ENCODE measurements around the gene SETBP1.

The SETBP1 gene

DNA sequence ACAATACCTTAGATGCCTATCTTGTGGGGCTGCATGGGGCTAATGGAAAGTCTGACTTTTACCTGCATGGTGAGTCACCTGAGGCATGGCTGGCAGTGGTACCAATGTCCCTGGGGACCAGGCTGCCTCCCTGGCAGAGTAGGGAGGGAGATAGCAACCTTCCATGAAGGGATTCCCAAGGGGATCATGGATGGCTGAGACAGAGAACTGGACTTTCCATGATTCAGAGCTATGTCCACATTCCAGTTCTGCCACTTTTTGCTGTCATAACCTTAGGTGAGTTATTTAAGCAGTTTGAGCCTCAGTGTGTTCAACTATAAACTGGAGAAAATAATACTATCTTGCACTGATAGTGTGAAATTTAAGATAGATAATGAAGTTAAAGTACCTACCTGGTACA, 178.6 kb downstream of the SETBP1 start:
- in situ Hi-C loops (cut with MboI; ENCODE audit: low sequenced_read_pairs) = no loop called here

DNA sequence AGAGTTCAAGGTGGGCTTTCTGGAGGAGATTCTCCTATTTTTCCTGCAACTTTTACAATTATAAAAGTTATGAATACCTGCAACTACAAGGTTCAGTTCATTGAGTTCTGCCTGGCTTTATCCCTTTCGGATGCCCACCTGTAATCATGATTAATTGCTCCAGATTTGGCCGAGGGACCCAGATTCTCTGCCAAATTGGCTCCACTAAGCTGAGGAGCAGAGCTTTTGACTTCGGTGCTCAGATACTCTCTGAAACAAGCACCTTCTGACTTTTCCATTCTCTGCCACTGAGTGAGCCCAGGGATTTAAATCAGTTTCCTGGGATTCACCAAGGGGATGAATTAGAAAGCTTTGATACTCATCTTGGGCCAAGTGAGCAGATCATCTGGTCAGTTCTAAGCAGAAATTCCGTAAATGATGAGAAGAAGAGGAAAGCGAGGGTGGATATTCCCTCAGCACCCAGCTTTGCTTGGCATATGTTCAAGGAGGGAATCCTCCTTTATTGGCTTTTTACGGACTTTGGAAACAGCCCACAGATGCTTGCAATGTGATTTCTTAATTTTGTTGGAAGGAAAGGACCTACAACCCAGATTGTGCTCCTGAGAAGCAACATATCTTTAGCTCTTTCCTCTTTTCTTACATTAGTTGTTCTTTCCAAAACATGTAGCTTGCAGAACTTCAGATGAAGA, 179.2 kb downstream of the SETBP1 start:
- in situ Hi-C loops (cut with MboI; ENCODE audit: low sequenced_read_pairs) = no loop called here

DNA sequence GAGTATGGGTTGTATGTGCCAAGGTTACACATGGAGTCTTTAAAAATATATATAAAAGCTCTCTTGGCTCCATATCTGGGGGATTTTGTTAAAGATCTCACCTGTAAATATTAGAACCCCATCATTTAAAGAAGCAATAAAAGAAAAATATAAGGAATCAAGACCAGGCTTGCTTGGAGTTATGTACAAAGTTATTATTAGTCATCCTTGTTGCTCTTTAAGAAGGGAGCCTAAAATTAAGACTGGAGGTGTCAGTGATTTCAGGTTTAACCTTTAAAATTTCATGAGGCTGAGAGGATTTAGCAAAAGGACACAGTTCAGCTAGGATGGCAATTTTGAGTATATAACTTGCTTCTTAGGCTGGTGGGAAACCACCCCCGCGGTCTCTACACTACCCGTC, 181.4 kb downstream of the SETBP1 start:
- in situ Hi-C loops (cut with MboI; ENCODE audit: low sequenced_read_pairs) = no loop called here

DNA sequence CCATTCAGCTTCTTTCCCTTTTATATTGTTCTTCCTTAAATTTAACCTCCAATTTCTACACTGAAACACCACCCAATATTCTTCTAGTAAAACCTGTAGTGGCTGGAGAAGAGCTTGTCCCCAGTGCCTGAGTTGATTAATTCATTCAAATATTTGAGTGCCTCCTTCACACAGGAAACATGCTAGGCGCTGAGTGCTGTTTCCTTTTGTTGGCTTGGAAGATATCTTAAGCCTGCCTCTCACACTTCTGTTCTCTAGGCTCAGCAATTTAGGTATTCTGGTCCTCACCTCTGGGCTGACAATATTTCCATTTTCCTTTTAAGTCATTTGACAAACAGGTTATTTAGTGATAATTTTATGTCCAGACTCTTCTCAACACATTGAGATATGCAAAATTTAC, 185.4 kb downstream of the SETBP1 start:
- in situ Hi-C loops (cut with MboI; ENCODE audit: low sequenced_read_pairs) = no loop called here

DNA sequence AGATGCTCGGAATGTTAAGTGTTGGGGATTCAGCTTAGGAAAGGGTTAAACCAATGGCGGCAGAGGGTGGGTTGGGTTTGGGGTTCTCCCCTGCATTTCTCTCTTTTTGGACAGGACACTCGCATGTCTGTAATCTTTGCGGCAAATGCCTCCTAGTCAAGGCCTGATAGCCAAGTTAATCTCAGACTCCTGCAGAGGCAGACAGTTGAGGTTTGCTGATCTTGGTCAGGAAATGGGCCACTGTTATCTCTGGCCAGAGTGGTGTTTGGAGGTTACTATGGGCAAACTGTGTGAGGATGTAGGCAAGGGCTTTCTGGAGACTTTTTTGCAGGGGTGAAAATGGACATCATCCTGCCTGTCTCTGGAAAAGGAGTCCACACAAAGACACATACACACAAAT, 188.8 kb downstream of the SETBP1 start:
- in situ Hi-C loops (cut with MboI; ENCODE audit: low sequenced_read_pairs) = no loop called here

DNA sequence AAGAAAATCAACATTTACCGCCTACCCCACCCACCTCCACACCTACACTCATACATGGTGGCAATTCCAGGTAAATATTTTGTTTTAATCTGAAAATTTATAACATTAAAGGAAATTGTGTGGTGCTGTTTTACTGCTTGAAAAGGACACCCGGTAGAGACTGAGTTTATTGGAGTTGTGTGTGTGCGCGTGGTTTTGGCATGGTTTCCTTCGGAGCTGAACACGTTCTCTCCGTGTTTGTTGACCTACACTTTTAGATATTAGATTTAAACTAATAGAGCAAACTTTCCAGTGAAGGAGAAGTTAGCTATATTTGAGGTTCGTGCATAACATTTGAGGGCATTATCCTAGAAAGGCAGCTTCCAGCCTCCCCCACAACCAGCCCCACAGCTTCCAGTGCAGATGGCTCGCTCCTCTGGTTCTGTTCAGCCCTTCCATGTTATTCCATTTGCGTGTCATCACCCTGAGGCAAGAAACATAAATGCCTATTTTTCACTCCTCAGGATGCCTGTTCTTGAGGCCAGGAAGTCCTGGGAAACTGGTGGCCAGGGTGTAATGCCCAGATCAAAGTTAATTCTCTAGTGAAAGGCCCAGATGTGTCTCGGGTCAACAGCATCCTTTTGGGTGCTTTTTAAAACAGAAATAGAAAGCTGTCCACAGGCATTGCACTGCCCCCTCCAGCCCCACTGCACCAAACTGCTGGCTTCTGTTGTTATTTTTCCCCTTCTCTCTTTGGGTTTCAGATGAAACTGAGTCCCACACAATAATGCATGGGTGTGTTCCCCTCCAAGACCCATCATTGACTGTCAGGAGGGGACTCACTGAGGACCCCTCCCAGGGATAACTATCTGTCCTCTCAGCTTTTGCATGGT, 190.2 kb downstream of the SETBP1 start:
- in situ Hi-C loops (cut with MboI; ENCODE audit: low sequenced_read_pairs) = no loop called here

DNA sequence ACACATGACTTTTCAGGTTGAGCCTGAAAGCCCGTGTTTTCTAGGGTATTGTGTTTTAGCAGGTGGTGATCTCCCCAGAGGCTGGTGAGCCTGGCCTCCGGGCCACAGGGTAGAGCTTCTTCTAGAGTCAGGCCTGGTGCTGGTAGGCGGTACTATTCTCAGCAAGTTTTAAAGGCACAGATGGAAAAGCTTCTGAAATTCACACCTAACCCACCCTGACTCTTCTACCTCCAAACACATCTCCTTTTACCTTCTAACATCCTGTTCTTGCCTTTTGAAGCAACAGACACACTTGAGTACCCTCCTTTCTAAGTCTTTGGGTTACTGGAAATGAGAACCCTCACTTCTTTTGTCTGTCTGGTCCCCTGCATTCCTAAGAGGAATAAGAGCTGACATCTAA, 191.1 kb downstream of the SETBP1 start:
- in situ Hi-C loops (cut with MboI; ENCODE audit: low sequenced_read_pairs) = no loop called here

DNA sequence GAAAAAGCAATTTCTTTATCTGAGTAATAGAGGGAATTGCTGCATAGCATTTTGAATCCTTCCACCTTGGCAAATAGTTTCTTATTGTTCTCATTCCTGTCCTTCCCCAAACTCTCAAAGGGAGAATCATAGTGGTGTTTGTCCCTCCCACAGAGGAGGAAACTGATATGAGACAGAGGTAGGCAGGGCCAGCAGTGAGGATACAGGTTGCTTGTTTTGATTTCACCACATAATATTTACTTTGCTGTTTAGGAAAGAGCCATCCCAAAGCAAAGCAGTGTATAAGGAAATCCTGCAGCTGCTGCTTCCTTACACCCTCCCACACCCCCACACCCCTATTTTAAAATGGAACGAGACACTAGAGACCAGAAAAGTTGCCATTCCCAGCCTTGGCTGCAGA, 195.3 kb downstream of the SETBP1 start:
- in situ Hi-C loops (cut with MboI; ENCODE audit: low sequenced_read_pairs) = no loop called here

DNA sequence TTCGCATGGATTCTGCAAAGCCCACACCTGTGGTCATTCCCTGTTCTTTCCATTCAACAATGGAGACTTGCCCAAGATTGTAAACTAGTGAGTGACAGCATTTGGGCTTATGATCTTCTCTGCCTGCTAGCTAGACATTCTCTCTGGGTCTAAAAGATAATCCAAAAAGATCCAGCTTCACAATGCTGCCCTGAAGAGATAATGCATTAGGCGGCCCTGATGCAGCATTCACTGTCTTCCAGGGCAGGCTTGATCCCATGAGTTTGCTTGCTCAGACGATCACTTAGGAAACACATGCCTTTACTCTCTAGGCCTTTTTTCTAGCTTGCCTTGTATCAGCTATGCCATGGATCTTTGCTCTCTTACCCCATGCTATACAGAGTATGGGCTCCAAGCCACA, 196.1 kb downstream of the SETBP1 start:
- in situ Hi-C loops (cut with MboI; ENCODE audit: low sequenced_read_pairs) = no loop called here

DNA sequence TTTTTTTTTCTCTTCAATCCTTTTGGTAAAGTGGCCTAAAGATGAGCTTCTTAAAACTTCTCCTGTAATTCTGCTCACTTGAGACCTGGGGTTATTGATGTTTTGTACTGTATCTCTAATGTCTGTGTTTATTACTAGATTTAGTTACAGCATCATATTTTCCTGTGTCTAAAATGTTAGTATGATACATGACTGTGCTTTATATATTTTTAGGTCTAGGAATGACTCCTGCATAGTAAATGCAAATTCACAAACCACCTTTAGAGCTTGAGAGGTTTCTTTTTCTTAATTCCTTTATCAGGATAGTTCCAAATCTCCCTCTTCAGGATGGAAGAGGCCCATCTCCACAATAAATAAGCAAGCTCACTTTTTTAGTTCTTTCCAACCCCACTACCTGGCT, 197.6 kb downstream of the SETBP1 start:
- in situ Hi-C loops (cut with MboI; ENCODE audit: low sequenced_read_pairs) = no loop called here

DNA sequence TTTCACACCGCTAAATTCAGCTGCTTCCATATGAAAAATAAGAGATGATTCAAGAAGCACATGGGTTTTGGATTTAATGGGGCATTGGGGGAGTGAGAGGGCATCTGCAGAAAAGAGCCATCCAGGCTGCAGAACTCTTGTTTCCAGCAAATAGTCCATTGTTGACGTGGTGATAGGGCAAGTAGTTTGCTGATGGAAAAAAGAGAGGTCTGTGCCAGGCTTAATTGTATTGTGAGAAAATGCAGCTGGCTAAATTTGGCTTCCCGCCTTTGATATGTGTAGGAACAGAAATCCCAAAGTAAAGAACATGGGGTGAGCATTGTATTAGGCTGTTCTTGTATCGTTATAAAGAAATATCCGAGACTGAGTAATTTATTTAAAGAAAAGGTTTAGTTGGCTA, 199.5 kb downstream of the SETBP1 start:
- in situ Hi-C loops (cut with MboI; ENCODE audit: low sequenced_read_pairs) = no loop called here

DNA sequence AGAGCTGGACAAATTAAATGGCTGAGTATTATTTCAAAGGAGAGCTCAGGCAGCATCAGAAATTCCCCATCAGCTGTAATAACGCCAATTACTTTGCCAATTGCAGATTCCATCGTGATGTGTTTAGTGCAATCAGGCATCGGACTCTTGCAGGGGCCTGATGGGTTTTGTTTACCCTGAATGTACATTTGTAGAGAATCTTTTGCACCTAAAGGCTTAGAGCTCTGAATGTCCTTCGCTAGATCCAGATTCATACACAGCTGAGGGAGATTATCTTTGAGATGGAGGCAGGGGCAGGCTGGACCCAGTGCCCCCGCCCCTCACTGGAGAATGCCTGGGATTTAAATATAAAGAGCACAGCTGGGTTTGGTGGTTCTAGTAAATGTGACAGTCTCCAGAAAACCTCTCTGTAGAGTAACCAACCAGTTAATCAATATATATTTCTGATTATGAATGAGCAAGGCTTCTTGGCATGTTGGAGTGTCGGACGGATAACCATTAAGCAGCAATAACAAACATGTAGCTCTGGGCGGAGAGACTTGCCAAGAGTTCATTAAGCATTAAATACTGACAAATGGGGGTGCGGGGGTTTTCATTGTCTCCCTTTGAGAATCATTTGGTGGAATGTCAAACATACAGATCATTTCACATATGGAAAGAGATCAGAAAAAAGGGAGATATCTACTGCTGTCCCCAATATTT, 200.9 kb downstream of the SETBP1 start:
- in situ Hi-C loops (cut with MboI; ENCODE audit: low sequenced_read_pairs) = no loop called here

DNA sequence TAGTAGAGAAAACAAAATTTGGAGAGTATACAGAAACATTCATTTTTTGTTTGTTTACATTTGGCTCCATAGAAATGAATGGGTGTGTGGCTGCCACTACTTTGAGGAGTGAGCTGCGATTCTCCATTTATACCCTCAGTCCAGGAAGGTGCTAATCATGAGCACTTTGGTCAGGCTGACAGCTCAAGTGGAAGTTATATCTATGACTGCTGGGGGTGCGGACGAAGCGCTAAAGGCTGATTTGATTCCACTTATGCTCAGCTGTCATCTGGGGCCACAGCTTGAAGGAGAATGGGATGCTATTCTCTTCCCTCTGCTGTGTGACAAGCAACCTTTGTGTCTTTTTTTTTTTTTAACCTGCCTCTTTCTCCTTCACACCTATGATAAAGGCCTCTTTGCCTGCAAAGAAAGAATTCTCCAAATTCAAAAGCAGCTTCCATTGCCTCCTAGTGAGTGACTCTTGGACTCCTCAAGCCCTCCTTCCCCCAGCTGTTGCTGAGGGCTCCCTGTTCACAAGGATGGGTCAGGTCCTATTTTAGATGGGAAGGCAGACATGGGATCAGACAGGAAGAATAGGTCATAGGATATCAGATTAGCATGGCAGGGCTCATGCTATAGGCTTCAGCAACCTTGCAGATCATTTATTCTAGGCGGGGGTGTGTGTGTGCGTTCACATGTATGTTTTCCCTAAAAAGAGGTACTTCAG, 201.6 kb downstream of the SETBP1 start:
- in situ Hi-C loops (cut with MboI; ENCODE audit: low sequenced_read_pairs) = no loop called here

DNA sequence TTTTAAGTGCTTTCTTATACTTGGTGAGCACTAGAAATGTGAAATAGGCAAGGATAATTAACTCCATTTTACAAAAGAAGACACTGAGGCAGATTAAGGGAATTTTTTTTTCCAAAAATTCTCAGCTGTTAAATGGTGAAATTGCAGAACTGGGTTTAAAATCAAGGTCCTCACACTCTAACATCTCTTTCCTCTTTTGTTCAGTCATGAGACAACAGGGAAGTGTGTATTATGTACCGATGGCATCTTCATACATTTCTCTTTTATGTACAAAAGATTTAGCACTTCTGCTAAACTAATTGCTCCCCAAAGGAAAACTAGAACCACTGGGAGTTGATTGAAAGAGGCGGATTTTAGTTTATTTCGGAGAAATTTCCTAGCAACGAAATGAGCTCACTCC, 203.0 kb downstream of the SETBP1 start:
- in situ Hi-C loops (cut with MboI; ENCODE audit: low sequenced_read_pairs) = no loop called here

DNA sequence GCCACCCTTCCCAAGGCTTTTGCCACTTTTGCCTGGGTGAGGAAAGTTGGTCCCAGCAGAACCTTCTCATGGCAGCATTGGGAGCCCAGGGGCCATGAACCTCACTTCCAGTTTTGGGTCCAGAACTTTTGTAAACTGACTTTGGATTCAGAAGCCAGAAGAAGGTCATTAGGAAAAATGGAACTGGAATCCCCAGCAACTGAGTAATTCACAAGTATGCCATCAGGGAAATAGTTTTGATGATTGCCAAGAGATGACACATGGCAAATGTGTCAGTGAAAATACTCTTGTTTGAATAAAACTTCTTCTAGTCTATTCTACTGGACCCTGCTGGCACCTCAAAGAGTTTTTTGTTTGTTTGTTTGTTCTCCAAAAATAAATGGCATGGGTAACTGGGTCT, 203.7 kb downstream of the SETBP1 start:
- in situ Hi-C loops (cut with MboI; ENCODE audit: low sequenced_read_pairs) = no loop called here

DNA sequence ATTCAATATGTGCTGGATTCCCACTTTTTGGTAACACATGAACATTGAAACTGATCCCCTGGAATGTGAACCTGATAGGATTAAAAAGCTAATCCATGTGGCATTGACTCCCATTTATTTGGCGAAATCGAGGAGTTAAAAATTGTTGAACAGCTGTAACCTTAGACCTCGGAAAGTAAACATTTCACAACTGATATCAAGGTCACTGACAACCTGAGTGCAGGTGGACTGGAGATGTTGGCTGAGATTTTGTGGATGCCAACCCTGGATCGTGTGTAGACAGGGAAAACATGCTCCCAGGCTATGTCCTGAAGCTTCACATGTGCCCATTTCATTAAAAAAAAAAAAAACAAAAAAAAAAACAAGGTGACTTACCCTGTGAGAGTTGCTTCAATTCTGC, 204.8 kb downstream of the SETBP1 start:
- in situ Hi-C loops (cut with MboI; ENCODE audit: low sequenced_read_pairs) = no loop called here

DNA sequence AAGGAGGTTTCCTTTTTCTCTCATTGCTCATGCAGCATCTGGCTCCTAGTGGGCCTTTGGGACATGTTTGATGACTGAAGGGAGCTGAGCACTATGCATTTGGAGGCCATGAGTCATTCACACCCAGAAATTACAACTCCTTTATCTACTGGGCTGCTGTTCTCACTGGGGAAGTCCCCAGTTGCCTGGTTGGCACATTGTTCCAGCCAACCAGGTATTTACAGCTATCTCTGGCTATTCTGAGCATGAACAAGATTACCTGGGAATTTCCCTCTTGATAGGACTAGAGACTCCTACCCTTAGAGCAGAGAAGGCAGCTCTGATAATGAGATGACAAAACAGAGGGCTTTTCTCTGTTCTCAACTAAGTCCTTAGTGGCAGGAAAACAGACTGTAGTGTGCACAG, 206.5 kb downstream of the SETBP1 start:
- in situ Hi-C loops (cut with MboI; ENCODE audit: low sequenced_read_pairs) = no loop called here

DNA sequence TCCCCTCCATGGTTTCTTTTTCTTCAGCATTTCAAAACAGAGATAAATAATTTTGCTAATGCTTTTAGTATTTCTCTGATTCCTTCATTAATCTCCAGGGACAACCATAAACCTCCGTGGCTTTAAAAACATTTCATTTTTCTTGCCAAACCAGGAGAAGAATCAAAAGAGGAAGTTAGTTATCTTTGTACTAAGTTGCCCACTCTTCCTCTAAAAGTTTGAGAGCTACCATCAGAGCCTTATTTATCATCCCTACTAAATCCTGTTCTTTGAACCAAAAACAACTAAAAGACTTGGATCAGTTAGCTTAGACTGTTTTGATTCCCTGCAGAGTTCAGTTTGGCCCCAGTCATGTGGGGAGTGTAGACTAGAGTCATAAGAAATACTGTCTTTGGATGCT, 208.4 kb downstream of the SETBP1 start:
- in situ Hi-C loops (cut with MboI; ENCODE audit: low sequenced_read_pairs) = no loop called here

DNA sequence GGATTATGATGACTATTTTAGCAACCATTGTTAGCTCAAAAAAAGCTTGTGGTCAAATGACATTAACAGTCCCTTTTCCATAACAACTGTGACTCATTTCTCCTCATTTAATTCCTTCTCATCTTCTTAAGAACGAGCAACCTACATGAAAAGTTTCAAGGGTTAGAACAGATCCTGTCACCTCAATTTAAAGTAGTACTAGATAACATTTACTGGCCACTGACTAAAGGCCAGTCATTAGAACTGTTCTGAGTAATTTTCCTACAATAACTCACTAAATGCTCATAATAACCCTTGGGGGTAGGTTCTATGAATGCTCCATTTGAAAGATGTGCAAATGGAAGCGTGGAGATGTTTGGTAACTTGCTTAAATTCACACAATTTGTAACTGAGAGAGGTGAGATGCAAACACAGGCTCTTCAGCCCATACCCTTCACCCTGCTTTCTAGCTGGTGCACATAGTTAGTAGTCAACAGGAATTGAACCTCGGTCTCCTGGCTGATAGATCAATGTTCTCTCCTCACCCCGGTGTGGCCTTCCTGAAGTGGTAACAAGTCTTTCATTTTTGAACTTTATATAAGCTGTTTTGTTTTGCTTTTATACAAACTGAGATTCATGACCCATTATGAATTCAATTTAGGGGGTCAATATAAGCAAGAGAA, 212.5 kb downstream of the SETBP1 start:
- in situ Hi-C loops (cut with MboI; ENCODE audit: low sequenced_read_pairs) = no loop called here

DNA sequence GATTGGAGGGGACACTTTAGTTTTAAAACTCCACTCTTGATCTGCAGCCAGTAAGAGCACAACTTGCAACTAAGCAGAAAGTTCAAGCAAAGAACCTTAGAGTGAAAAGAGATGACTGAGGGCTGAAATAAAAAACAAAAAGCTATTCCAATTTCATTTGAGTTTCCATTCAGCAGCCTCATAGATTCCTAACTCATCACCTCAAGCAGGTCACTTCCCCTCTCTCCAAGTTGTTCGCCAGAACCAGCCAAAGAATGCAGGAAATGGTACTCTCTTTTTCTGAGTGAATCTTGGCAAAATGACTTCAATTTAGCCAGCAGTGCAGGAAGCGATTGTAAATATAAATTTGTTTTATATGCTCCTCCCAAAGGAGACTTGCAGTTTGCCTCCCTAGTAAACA, 213.3 kb downstream of the SETBP1 start:
- in situ Hi-C loops (cut with MboI; ENCODE audit: low sequenced_read_pairs) = no loop called here

Data from HL-60/S4 treated with phorbol 12-myristate 13-acetate at 8.2 ng/mL for 4 days and 3 days (cell line).